ENCODE results near the gene CPXM2. TPM values are rescaled to one million over a fixed set of nuclear protein-coding genes. Genes with fewer than 3 reads are reported as not detected.

The CPXM2 gene
- polyA plus RNA-seq, 2 of the 4 experiments (the other 2 are of a cell fraction), result not detected

GRCh38 chr10:123722351-123722750 lies 169.3 kb downstream of the CPXM2 start:
- WGBS (ENCODE audit: missing lambda C conversion rate), result 0% methylated on average over 2 of the region's 2 CpGs
- CTCF ChIA-PET, result no interaction called here
- no peak for DNase-seq (ENCODE audit: low read depth in 1 of 2, low spot score in 1 of 2)
- Histone ChIP-seq H3K4me1 (no peaks in the 10 kb centered on the region), H3K27ac (no peak overlapping the region), H3K9me3 (no peaks in the 10 kb centered on the region), H3K4me3 (no peak overlapping the region), H3K4me2 (no peak overlapping the region)
- FAIRE-seq, result no peak
- POLR2A ChIA-PET, result no interaction called here
- TF ChIP-seq HOXB5 (CRISPR knock-in tag; IDR thresholded peaks at IDR 0.05), result no peak
- no peak for TF ChIP-seq KDM5A (IDR thresholded peaks at IDR 0.05)
- ATAC-seq, result no peak

- H3K4me2 ChIP-seq, result no peak overlapping the region
- DNase-seq (ENCODE audit: low read depth in 1 of 2, low spot score in 1 of 2) (no peak), FAIRE-seq (no peak), ATAC-seq (no peak)
- no peak overlapping the region for H3K27ac ChIP-seq
- ChIA-PET POLR2A (no interaction called here), CTCF (interaction anchor here (1.6 kb wide), 1 partner anchor 62 kb away, joined by 3 read pairs; no protein-coding TSS in a partner anchor)
- no peak overlapping the region for H3K4me3 ChIP-seq
- no peak for TF ChIP-seq HEYL (CRISPR knock-in tag; IDR thresholded peaks at IDR 0.05)
- TF ChIP-seq HMGXB4 (CRISPR knock-in tag; IDR thresholded peaks at IDR 0.05; ENCODE audit: borderline replicate concordance), result no peak
- TF ChIP-seq GATA3 (IDR thresholded peaks at IDR 0.05; ENCODE audit: borderline replicate concordance), result no peak
- TF ChIP-seq SREBF2 (IDR thresholded peaks at IDR 0.05), result no peak
- TF ChIP-seq ZNF302 (CRISPR knock-in tag; IDR thresholded peaks at IDR 0.05), result no peak
- TF ChIP-seq RCOR1 (IDR thresholded peaks at IDR 0.05; ENCODE audit: low read depth, low read length), result no peak
- no peak for TF ChIP-seq HOXA7 (CRISPR knock-in tag; IDR thresholded peaks at IDR 0.05)
- TF ChIP-seq MYC (IDR thresholded peaks at IDR 0.05; ENCODE audit: borderline replicate concordance, low read length), result no peak
- TF ChIP-seq CEBPB (IDR thresholded peaks at IDR 0.05), result no peak
- TF ChIP-seq FOSB (CRISPR knock-in tag; IDR thresholded peaks at IDR 0.05), result no peak
- TF ChIP-seq JUN (IDR thresholded peaks at IDR 0.05), result no peak
- no peaks in the 10 kb centered on the region for H3K4me1 ChIP-seq
- WGBS (ENCODE audit: missing lambda C conversion rate), result 25% methylated on average over 9 of the region's 9 CpGs
- no peaks in the 10 kb centered on the region for H3K9me3 ChIP-seq
These were observed 170.1 kb downstream of the CPXM2 start for GRCh38 chr10:123721441-123722049.

DNA sequence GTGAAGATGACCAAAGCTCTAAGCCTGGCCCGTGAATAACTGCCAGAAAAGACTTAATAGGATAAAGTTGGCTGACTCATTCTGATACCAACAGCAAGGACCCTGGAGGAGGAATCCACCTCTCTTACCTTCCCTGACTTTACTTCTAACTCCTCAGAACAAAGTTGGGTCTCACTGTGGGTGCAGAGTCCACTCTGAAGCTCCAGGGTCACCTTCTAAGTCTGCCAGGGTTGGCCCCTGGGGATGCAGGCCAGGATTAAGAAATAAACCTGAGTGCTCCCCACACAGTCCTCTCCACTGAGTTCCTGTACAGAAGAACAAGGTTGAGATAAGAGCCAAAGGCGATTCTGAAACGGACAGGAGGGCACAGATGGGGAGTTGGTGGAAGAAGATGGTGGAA lies 171.1 kb downstream of the CPXM2 start:
- CTCF ChIA-PET, result interaction anchor here (1.6 kb wide), 1 partner anchor 63 kb away, joined by 3 read pairs; no protein-coding TSS in a partner anchor
- H3K27ac ChIP-seq, result no peak overlapping the region
- WGBS (ENCODE audit: missing lambda C conversion rate), result 0% methylated on average over 3 of the region's 3 CpGs

More for the DNA sequence above, 171.1 kb downstream of the CPXM2 start:
- no peak overlapping the region for H3K4me2 ChIP-seq
- ATAC-seq, result no peak
- POLR2A ChIA-PET, result no interaction called here
- DNase-seq (ENCODE audit: low read depth in 1 of 2, low spot score in 1 of 2), result no peak
- no peaks in the 10 kb centered on the region for H3K9me3 ChIP-seq
- TF ChIP-seq ZFP36 (IDR thresholded peaks at IDR 0.05; ENCODE audit: borderline replicate concordance, partially characterized antibody) (no peak), SREBF2 (IDR thresholded peaks at IDR 0.05) (no peak), FOSL2 (IDR thresholded peaks at IDR 0.05) (no peak), FOSL2 (CRISPR knock-in tag; IDR thresholded peaks at IDR 0.05) (no peak), POLR2A (IDR thresholded peaks at IDR 0.05; ENCODE audit: low read length) (no peak), NFE2L2 (conservative IDR thresholded peaks at IDR 0.05; ENCODE audit: low read length) (no peak), JUN (IDR thresholded peaks at IDR 0.05) (no peak), RARB (CRISPR knock-in tag; IDR thresholded peaks at IDR 0.05) (no peak), CBX2 (IDR thresholded peaks at IDR 0.05; ENCODE audit: borderline replicate concordance, low read depth) (no peak), RAD21 (conservative IDR thresholded peaks at IDR 0.05 in 1 of 2, IDR thresholded peaks at IDR 0.05 in 1 of 2) (no peak), EHF (CRISPR knock-in tag; IDR thresholded peaks at IDR 0.05) (no peak), USF2 (IDR thresholded peaks at IDR 0.05) (no peak), PBX3 (IDR thresholded peaks at IDR 0.05) (no peak), HOXB13 (CRISPR knock-in tag; IDR thresholded peaks at IDR 0.05; ENCODE audit: low read depth) (no peak), TFCP2L1 (CRISPR knock-in tag; IDR thresholded peaks at IDR 0.05) (no peak)
- TF ChIP-seq, protein P1, sequence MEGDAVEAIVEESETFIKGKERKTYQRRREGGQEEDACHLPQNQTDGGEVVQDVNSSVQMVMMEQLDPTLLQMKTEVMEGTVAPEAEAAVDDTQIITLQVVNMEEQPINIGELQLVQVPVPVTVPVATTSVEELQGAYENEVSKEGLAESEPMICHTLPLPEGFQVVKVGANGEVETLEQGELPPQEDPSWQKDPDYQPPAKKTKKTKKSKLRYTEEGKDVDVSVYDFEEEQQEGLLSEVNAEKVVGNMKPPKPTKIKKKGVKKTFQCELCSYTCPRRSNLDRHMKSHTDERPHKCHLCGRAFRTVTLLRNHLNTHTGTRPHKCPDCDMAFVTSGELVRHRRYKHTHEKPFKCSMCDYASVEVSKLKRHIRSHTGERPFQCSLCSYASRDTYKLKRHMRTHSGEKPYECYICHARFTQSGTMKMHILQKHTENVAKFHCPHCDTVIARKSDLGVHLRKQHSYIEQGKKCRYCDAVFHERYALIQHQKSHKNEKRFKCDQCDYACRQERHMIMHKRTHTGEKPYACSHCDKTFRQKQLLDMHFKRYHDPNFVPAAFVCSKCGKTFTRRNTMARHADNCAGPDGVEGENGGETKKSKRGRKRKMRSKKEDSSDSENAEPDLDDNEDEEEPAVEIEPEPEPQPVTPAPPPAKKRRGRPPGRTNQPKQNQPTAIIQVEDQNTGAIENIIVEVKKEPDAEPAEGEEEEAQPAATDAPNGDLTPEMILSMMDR (IDR thresholded peaks at IDR 0.05), result no peak
- TF ChIP-seq, protein P2, sequence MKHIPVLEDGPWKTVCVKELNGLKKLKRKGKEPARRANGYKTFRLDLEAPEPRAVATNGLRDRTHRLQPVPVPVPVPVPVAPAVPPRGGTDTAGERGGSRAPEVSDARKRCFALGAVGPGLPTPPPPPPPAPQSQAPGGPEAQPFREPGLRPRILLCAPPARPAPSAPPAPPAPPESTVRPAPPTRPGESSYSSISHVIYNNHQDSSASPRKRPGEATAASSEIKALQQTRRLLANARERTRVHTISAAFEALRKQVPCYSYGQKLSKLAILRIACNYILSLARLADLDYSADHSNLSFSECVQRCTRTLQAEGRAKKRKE (CRISPR knock-in tag; IDR thresholded peaks at IDR 0.05; ENCODE audit: low read depth), result no peak
- no peak overlapping the region for H3K4me3 ChIP-seq
- FAIRE-seq, result no peak
- H3K4me1 ChIP-seq, result no peaks in the 10 kb centered on the region
